ENCODE results near the gene CD24. TPM values are rescaled to one million over a fixed set of nuclear protein-coding genes. Genes with fewer than 3 reads are reported as not detected.
A peak's percentile ranks its signal among the peaks of the same experiment; 100 is the strongest.
"Not testable (repeated sequence)": the region's sequence is repeated elsewhere in the genome, so short reads cannot be mapped to it uniquely, and the experiment has no call there.

CD24 gene
- 100 to 1,000 TPM; 132 to 854 (median 472) TPM for total RNA-seq
- polyA plus RNA-seq = 100 to 1,000 TPM; 267 to 539 (median 453) TPM
- long read RNA-seq, donor 1, transcript CD24-201 (2 exons, 2,180 nt) = major isoform, 40 of 43 reads
- long read RNA-seq, donor 1, partial matches to known transcripts = 0 of 43 reads
- long read RNA-seq, donor 1, other reads (novel, unspliced or antisense) = 0 of 43 reads
- long read RNA-seq, donor 2, transcript CD24-201 (2 exons, 2,180 nt) = major isoform, 58 of 61 reads
- long read RNA-seq, donor 2, partial matches to known transcripts = 0 of 61 reads
- long read RNA-seq, donor 2, other reads (novel, unspliced or antisense) = 0 of 61 reads
- long read RNA-seq, donor 3, transcript CD24-201 (2 exons, 2,180 nt) = major isoform, 109 of 114 reads
- long read RNA-seq, donor 3, partial matches to known transcripts = 0 of 114 reads
- long read RNA-seq, donor 3, other reads (novel, unspliced or antisense) = 0 of 114 reads
- long read RNA-seq, donor 4, transcript CD24-201 (2 exons, 2,180 nt) = major isoform, 13 of 13 reads
- long read RNA-seq, donor 4, partial matches to known transcripts = 0 of 13 reads
- long read RNA-seq, donor 4, other reads (novel, unspliced or antisense) = 0 of 13 reads
- long read RNA-seq, donor 5, transcript CD24-201 (2 exons, 2,180 nt) = major isoform, 105 of 189 reads
- long read RNA-seq, donor 5, partial matches to known transcripts = 79 of 189 reads
- long read RNA-seq, donor 5, other reads (novel, unspliced or antisense) = 0 of 189 reads
- long read RNA-seq, donor 6, transcript CD24-204 (3 exons, 2,513 nt) = minor isoform, 8 of 275 reads
- long read RNA-seq, donor 6, transcript CD24-201 (2 exons, 2,180 nt) = major isoform, 213 of 275 reads
- long read RNA-seq, donor 6, partial matches to known transcripts = 27 of 275 reads
- long read RNA-seq, donor 6, other reads (novel, unspliced or antisense) = 25 of 275 reads
- long read RNA-seq, donor 7, transcript CD24-201 (2 exons, 2,180 nt) = major isoform, 157 of 163 reads
- long read RNA-seq, donor 7, partial matches to known transcripts = 0 of 163 reads
- long read RNA-seq, donor 7, other reads (novel, unspliced or antisense) = 0 of 163 reads
- long read RNA-seq, donor 8, transcript CD24-201 (2 exons, 2,180 nt) = major isoform, 105 of 137 reads
- long read RNA-seq, donor 8, partial matches to known transcripts = 17 of 137 reads
- long read RNA-seq, donor 8, other reads (novel, unspliced or antisense) = 10 of 137 reads
- long read RNA-seq, donor 9, transcript CD24-201 (2 exons, 2,180 nt) = major isoform, 69 of 71 reads
- long read RNA-seq, donor 9, partial matches to known transcripts = 0 of 71 reads
- long read RNA-seq, donor 9, other reads (novel, unspliced or antisense) = 0 of 71 reads
- long read RNA-seq, donor 10, transcript CD24-201 (2 exons, 2,180 nt) = major isoform, 65 of 72 reads
- long read RNA-seq, donor 10, transcript CD24-204 (3 exons, 2,513 nt) = minor isoform, 6 of 72 reads
- long read RNA-seq, donor 10, partial matches to known transcripts = 0 of 72 reads
- long read RNA-seq, donor 10, other reads (novel, unspliced or antisense) = 0 of 72 reads

DNA sequence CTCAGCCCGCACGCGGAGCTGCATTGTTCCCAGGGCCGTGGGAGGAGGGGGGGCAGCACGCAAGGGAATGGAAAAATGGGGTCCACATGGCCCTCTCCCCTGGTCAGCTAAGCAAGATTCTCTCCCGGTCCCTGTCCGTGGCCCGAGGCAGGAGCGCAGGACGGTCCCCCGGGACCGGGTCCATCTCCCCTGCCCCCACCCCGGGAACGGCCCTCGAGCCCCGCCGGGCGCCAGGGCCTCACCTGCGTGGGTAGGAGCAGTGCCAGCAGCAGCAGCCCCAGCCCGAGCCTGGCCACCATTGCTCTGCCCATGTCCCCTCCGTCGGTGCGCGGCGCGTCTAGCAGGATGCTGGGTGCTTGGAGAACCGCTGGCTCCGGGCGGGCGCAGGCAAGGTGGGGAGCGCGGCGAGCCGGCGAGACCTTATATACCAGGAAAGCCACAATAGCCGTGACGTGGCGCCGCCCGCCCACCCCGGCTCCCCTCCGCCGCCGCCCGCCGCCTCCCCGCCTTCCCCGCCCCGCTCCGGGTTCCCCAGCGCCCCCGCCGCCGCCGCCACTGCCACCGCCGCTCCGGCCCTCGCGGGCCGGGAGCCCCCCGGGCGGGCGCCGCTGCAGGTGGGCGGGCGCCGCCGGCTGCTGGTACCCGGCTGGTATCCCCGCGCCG is at the start of gene CD24:
TSS of gene CD24 (minus strand) at position 394 of the 663 bp plus-strand sequence. CDS start at position 311, 83 bp downstream.
- Histone ChIP-seq H3K27me3 (peaks cover 0 to 73% (median 24%) of the 10 kb centered on the region in 3 donors), H3K36me3 (no peaks in the 10 kb centered on the region), H3K4me3 (peak within 1 kb of the TSS; percentile 58 to 79 (median 72)), H3K4me1 (peaks cover 4 to 47% (median 34%) of the 10 kb centered on the region in 4 donors), H3K27ac (peak within 1 kb of the TSS; percentile 92 to 97 (median 94)), H3K9me3 (no peaks in the 10 kb centered on the region)
- WGBS, 5 donors = 0 to 1% (median 0%) methylated on average over 11 to 73 of the region's 73 CpGs
- intact Hi-C loops (cut with DNase I; ENCODE audit: low total_unique reads) = no loop called here
- DNase-seq = peak; percentile 86 to 91
- TF ChIP-seq EP300 (IDR thresholded peaks at IDR 0.05) = no peak
- TF ChIP-seq, protein P1, sequence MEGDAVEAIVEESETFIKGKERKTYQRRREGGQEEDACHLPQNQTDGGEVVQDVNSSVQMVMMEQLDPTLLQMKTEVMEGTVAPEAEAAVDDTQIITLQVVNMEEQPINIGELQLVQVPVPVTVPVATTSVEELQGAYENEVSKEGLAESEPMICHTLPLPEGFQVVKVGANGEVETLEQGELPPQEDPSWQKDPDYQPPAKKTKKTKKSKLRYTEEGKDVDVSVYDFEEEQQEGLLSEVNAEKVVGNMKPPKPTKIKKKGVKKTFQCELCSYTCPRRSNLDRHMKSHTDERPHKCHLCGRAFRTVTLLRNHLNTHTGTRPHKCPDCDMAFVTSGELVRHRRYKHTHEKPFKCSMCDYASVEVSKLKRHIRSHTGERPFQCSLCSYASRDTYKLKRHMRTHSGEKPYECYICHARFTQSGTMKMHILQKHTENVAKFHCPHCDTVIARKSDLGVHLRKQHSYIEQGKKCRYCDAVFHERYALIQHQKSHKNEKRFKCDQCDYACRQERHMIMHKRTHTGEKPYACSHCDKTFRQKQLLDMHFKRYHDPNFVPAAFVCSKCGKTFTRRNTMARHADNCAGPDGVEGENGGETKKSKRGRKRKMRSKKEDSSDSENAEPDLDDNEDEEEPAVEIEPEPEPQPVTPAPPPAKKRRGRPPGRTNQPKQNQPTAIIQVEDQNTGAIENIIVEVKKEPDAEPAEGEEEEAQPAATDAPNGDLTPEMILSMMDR (IDR thresholded peaks at IDR 0.05) = no peak
- TF ChIP-seq POLR2A (IDR thresholded peaks at IDR 0.05) = peak in 1 of 4 donors; percentile 84
- peak in 2 of 3 donors; percentile 87 to 91 for TF ChIP-seq POLR2AphosphoS5 (IDR thresholded peaks at IDR 0.05)

DNA sequence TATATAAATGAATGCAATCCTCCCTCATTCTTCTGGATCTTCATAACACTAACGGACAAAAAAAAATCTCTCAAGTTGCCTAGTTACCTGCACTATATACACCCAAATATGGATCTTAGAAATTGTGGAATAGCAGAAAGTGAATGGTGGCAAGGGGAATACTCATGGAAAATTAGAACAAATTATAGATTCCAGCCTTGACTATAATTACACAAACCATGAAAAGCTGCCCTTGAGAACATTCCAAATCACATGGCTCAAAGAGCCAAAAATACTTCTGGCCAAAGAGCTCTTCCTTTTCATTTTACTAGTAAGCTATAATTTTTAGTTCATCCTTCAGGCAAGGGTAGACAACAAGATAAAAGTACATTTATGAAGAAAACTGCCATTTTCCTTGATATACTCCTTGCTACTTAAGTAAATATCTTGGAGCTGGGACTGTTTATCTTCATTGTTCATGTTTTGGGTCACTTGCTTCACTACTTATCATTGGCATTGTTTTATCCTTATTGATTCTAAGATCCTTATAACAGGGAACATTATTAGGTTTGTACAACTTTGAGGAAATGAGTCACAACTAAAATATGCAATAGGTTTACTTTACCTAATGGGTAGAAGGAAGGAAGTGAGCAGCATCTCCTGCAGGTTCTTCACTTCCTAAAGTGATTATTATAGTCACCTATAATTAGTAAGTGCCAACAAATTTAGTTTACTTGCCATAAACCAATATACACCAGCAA is 47.1 kb upstream of the CD24 start:
- Histone ChIP-seq H3K4me3 (no peak overlapping the region), H3K27me3 (no peaks in the 10 kb centered on the region), H3K4me1 (peaks cover 0 to 23% (median 2%) of the 10 kb centered on the region in 4 donors), H3K36me3 (no peaks in the 10 kb centered on the region), H3K9me3 (no peaks in the 10 kb centered on the region), H3K27ac (peak overlapping the region in 2 of 5 donors; percentile 4 to 25)
- 29 to 66% (median 42%) methylated on average over 1 of the region's 1 CpG for WGBS, 5 donors
- intact Hi-C loops (cut with DNase I; ENCODE audit: low total_unique reads) = no loop called here
- DNase-seq = no peak
- TF ChIP-seq POLR2AphosphoS5 (IDR thresholded peaks at IDR 0.05) (peak in 1 of 3 donors; percentile 12), EP300 (IDR thresholded peaks at IDR 0.05) (no peak)
- TF ChIP-seq, protein P1 (IDR thresholded peaks at IDR 0.05) = no peak

- Histone ChIP-seq H3K27ac (peak overlapping the region in 1 of 5 donors; percentile 48), H3K4me1 (peaks cover 0 to 23% (median 2%) of the 10 kb centered on the region in 4 donors), H3K9me3 (no peaks in the 10 kb centered on the region), H3K27me3 (no peaks in the 10 kb centered on the region), H3K36me3 (no peaks in the 10 kb centered on the region), H3K4me3 (no peak overlapping the region)
- DNase-seq = no peak
- intact Hi-C loops (cut with DNase I; ENCODE audit: low total_unique reads) = no loop called here
- TF ChIP-seq EP300 (IDR thresholded peaks at IDR 0.05) (no peak), POLR2A (IDR thresholded peaks at IDR 0.05) (no peak), POLR2AphosphoS5 (IDR thresholded peaks at IDR 0.05) (no peak)
- TF ChIP-seq, protein P1 (IDR thresholded peaks at IDR 0.05) = no peak
- WGBS, 5 donors = 42 to 49% (median 47%) methylated on average over 4 of the region's 4 CpGs
These were observed 45.7 kb upstream of the CD24 start for GRCh38 chr6:107020239-107020638.

DNA sequence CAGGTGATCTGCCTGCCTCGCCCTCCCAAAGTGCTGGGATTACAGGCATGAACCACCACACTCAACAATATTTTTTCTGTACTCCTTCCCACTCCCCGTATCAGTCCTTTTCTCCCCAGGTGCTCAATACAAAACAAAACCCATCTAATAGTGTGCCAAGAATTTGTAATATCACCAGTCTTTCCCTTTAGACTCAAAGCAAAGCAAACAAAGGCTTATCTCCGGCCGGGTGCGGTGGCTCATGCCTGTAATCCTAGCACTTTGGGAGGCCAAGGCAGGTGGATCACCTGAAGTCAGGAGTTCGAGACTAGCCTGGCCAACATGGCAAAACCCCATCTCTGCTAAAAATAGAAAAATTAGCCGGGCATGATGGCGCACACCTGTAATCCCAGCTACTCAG is 45.1 kb upstream of the CD24 start:
- intact Hi-C loops (cut with DNase I; ENCODE audit: low total_unique reads) = not testable (repeated sequence)
- 26 to 61% (median 39%) methylated on average over 8 of the region's 8 CpGs for WGBS, 5 donors
- peak in 1 of 2 donors; percentile 57 for DNase-seq

More for the DNA sequence above, 45.1 kb upstream of the CD24 start:
- not testable (repeated sequence) for H3K4me3 ChIP-seq, H3K9me3 ChIP-seq, H3K36me3 ChIP-seq, H3K27ac ChIP-seq, H3K27me3 ChIP-seq
- H3K4me1 ChIP-seq = peaks cover 0 to 23% (median 2%) of the 10 kb centered on the region in 4 donors

Measured in stomach (tissue), 19 donors.